Smooth muscle cell (in vitro differentiated cells): ENCODE results near the gene MYH14. TPM values are rescaled to one million over a fixed set of nuclear protein-coding genes. Genes with fewer than 3 reads are reported as not detected.

Source experiments
- DNase-seq: peaks from one replicate; lab custom pipeline; 2025; ENCODE audit not compliant: unreplicated experiment; lab: John Stamatoyannopoulos, UW
- H2AFZ ChIP-seq: fragments of 200-600 bp; sonication (generic); 2 replicates; pipeline ENCODE4 v1.6.0; 2016; ENCODE audit warnings: antibody characterized with exemption, low read depth, mild to moderate bottlenecking
- H3F3A ChIP-seq: fragments of 200-600 bp; sonication (generic); 2 replicates; pipeline ENCODE4 v1.6.0; 2017; ENCODE audit warnings: antibody characterized with exemption, low read depth
- H3K27ac ChIP-seq: fragments of 200-600 bp; sonication (generic); 2 replicates; pipeline ENCODE4 v1.5.1; 2016; ENCODE audit warnings: low read depth, mild to moderate bottlenecking
- H3K27me3 ChIP-seq: fragments of 200-600 bp; sonication (generic); 2 replicates; pipeline ENCODE4 v1.6.1; 2016; ENCODE audit warnings: low read depth, mild to moderate bottlenecking
- H3K36me3 ChIP-seq: fragments of 200-600 bp; sonication (generic); 2 replicates; pipeline ENCODE4 v1.5.1; 2016; ENCODE audit warnings: low read depth
- H3K4me1 ChIP-seq: fragments of 200-600 bp; sonication (generic); 2 replicates; pipeline ENCODE4 v1.5.1; 2016; ENCODE audit warnings: low read depth
- H3K4me2 ChIP-seq: fragments of 200-600 bp; sonication (generic); 2 replicates; pipeline ENCODE4 v1.6.0; 2016; ENCODE audit warnings: mild to moderate bottlenecking
- H3K4me3 ChIP-seq: fragments of 200-600 bp; sonication (generic); 2 replicates; pipeline ENCODE4 v1.5.1; 2016; ENCODE audit warnings: mild to moderate bottlenecking
- H3K79me2 ChIP-seq: fragments of 200-600 bp; sonication (generic); 2 replicates; pipeline ENCODE4 v1.6.0; 2016; ENCODE audit warnings: low read depth, mild to moderate bottlenecking
- H3K9ac ChIP-seq: fragments of 200-600 bp; sonication (generic); 2 replicates; pipeline ENCODE4 v1.6.0; 2016; ENCODE audit warnings: low read depth
- H3K9me3 ChIP-seq: fragments of 200-600 bp; sonication (generic); replicated peaks from 2 replicates; pipeline ENCODE4 v1.5.1; 2016; ENCODE audit warnings: low read depth
- H4K20me1 ChIP-seq: fragments of 200-600 bp; sonication (generic); 2 replicates; pipeline ENCODE4 v1.6.0; 2016; ENCODE audit warnings: low read depth
- CTCF ChIP-seq: fragments of 200-600 bp; sonication (generic); IDR thresholded peaks from 2 replicates; pipeline ENCODE4 v1.5.1; 2017; ENCODE audit warnings: borderline replicate concordance, mild to moderate bottlenecking, antibody characterized with exemption; ENCODE audit not compliant: insufficient read depth, poor library complexity, severe bottlenecking
- WGBS: methylation state at CpG from one replicate; pipeline ENCODE4 v1.1.7; 2016; ENCODE audit warnings: low lambda C conversion rate; 5-methylcytosine and 5-hydroxymethylcytosine counted together
- polyA plus RNA-seq: library from polyadenylated mRNA; unstranded; fragments of >200 nt; fragmentation: Nextera tagmentation; extraction: Ambion mirVana; gene quantifications from 2 replicates; pipeline ENCODE4 v1.2.1, GENCODE V29; 2016
- total RNA-seq: library from RNA; depleted of rRNA; stranded (reverse); fragments of >200 nt; gene quantifications from 2 replicates; pipeline ENCODE4 v1.2.3, GENCODE V29; 2014

MYH14 gene
- total and polyA plus RNA-seq, 2 experiments from 2014 or later: 7.5 to 30.6 TPM

GRCh38 chr19:50190439-50190891, 13.0 kb upstream of the MYH14 start:
- H3K4me3 ChIP-seq: no peak overlapping the region
- no peaks in the 10 kb centered on the region for H3F3A ChIP-seq
- H3K9ac ChIP-seq: no peak overlapping the region
- H3K4me2 ChIP-seq: no peak overlapping the region
- no peak overlapping the region for H2AFZ ChIP-seq
- H4K20me1 ChIP-seq: no peaks in the 10 kb centered on the region
- H3K27me3 ChIP-seq: peaks cover 3% of the 10 kb centered on the region
- no peaks in the 10 kb centered on the region for H3K4me1 ChIP-seq
- TF ChIP-seq CTCF: no peak
- no peaks in the 10 kb centered on the region for H3K79me2 ChIP-seq
- H3K9me3 ChIP-seq: no peaks in the 10 kb centered on the region
- 89% methylated on average over 8 of the region's 8 CpGs for WGBS
- DNase-seq: no peak
- H3K36me3 ChIP-seq: no peaks in the 10 kb centered on the region
- H3K27ac ChIP-seq: no peak overlapping the region

GRCh38 chr19:50191216-50191615, 12.2 kb upstream of the MYH14 start:
- Histone ChIP-seq H3K79me2 (no peaks in the 10 kb centered on the region), H3K27me3 (peaks cover 3% of the 10 kb centered on the region), H3K27ac (no peak overlapping the region), H3K9ac (no peak overlapping the region), H3K36me3 (no peaks in the 10 kb centered on the region), H3K4me1 (no peaks in the 10 kb centered on the region), H3K4me3 (no peak overlapping the region), H3K9me3 (no peaks in the 10 kb centered on the region), H3F3A (no peaks in the 10 kb centered on the region), H4K20me1 (no peaks in the 10 kb centered on the region), H3K4me2 (no peak overlapping the region), H2AFZ (no peak overlapping the region)
- no peak for DNase-seq
- WGBS: 62% methylated on average over 4 of the region's 4 CpGs
- no peak for TF ChIP-seq CTCF

GRCh38 chr19:50192463-50193211, 10.8 kb upstream of the MYH14 start:
- no peaks in the 10 kb centered on the region for H3K36me3 ChIP-seq
- no peaks in the 10 kb centered on the region for H4K20me1 ChIP-seq
- H3K4me1 ChIP-seq: no peaks in the 10 kb centered on the region
- 76% methylated on average over 13 of the region's 13 CpGs for WGBS
- H3K27me3 ChIP-seq: peaks cover 3% of the 10 kb centered on the region
- no peak overlapping the region for H3K4me3 ChIP-seq
- no peak overlapping the region for H3K4me2 ChIP-seq
- H3K9ac ChIP-seq: no peak overlapping the region
- no peak for TF ChIP-seq CTCF
- no peak overlapping the region for H3K27ac ChIP-seq
- no peak for DNase-seq
- H3K79me2 ChIP-seq: no peaks in the 10 kb centered on the region
- no peak overlapping the region for H2AFZ ChIP-seq
- H3F3A ChIP-seq: no peaks in the 10 kb centered on the region
- no peaks in the 10 kb centered on the region for H3K9me3 ChIP-seq

- Histone ChIP-seq H3K27me3 (peaks cover 3% of the 10 kb centered on the region), H3K27ac (no peak overlapping the region), H3F3A (no peaks in the 10 kb centered on the region), H3K9ac (no peak overlapping the region), H3K4me1 (no peaks in the 10 kb centered on the region), H3K79me2 (no peaks in the 10 kb centered on the region), H3K9me3 (no peaks in the 10 kb centered on the region), H3K36me3 (no peaks in the 10 kb centered on the region), H3K4me3 (no peak overlapping the region), H2AFZ (no peak overlapping the region), H3K4me2 (no peak overlapping the region), H4K20me1 (no peaks in the 10 kb centered on the region)
- no peak for DNase-seq
- 59% methylated on average over 5 of the region's 5 CpGs for WGBS
- TF ChIP-seq CTCF: no peak
These were observed 8.2 kb upstream of the MYH14 start for GRCh38 chr19:50195224-50195623.
